Large intestine (tissue), 3 donors: ENCODE results near the gene GLYATL2. TPM values are rescaled to one million over a fixed set of nuclear protein-coding genes. Genes with fewer than 3 reads are reported as not detected.

Source experiments
- DNase-seq, 2 donors: peaks; one replicate each; pipeline versions ENCODE4 v3.0.0 to v3.0.0-alpha.2; 2013
- H3K27ac ChIP-seq: one replicate; pipeline ENCODE4 v1.5.1; 2013; ENCODE audit warnings: low read length
- H3K27me3 ChIP-seq: 2 replicates; pipeline ENCODE4 v1.6.1; 2013; ENCODE audit warnings: low read length; ENCODE audit not compliant: control insufficient read depth, insufficient read depth
- H3K36me3 ChIP-seq: 2 replicates; pipeline ENCODE4 v1.6.1; 2013; ENCODE audit warnings: low read length; ENCODE audit not compliant: control insufficient read depth, insufficient read depth
- H3K4me1 ChIP-seq: one replicate; pipeline ENCODE4 v1.6.1; 2013; ENCODE audit warnings: low read length; ENCODE audit not compliant: control insufficient read depth, insufficient read depth
- H3K4me3 ChIP-seq: one replicate; pipeline ENCODE4 v1.5.1; 2013; ENCODE audit warnings: low read length
- H3K9me3 ChIP-seq: one replicate; pipeline ENCODE4 v1.6.1; 2013; ENCODE audit warnings: mild to moderate bottlenecking, low read depth, low read length, moderate library complexity; ENCODE audit not compliant: control insufficient read depth
- WGBS: methylation state at CpG from one replicate; pipeline ENCODE4 v1.1.5; 2013; ENCODE audit warnings: low lambda C conversion rate; ENCODE audit not compliant: insufficient coverage; 5-methylcytosine and 5-hydroxymethylcytosine counted together
- polyA plus RNA-seq: library from polyadenylated mRNA; unstranded; fragments of 120-200 nt; gene quantifications from one replicate; pipeline ENCODE4 v1.2.1, GENCODE V29; 2013

GLYATL2 gene
- polyA plus RNA-seq, 1 donor = 0.25 TPM

- Histone ChIP-seq H3K27ac (no peak overlapping the region), H3K4me1 (no peaks in the 10 kb centered on the region), H3K27me3 (no peaks in the 10 kb centered on the region), H3K9me3 (no peaks in the 10 kb centered on the region), H3K4me3 (no peak overlapping the region), H3K36me3 (no peaks in the 10 kb centered on the region)
- no peak for DNase-seq
- WGBS = 100% methylated on average over 1 of the region's 4 CpGs
These were observed 42.4 kb downstream of the GLYATL2 start for GRCh38 chr11:58801974-58802545.

DNA sequence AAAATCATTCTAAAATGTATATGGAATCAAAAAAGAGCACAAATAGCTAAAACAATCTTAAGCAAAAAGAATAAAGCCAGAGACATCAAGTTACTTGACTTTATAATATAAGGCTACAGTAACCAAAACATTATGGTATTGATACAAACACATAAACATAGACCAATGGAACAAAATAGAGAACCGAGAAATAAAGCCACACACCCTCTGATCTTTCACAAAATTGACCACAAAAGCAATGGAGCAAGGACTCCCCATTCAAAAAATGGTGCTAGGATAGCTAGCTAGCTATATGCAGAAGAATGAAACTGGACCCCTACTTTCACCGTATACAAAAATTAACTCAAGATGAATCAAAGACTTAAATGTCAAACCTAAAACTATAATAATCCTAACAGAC is 43.2 kb downstream of the GLYATL2 start:
- 86% methylated on average over 1 of the region's 2 CpGs for WGBS
- Histone ChIP-seq H3K27ac (no peak overlapping the region), H3K36me3 (no peaks in the 10 kb centered on the region)

GRCh38 chr11:58796333-58796732 is 48.2 kb downstream of the GLYATL2 start:
- Histone ChIP-seq H3K27ac (no peak overlapping the region), H3K9me3 (no peaks in the 10 kb centered on the region), H3K4me3 (no peak overlapping the region), H3K36me3 (no peaks in the 10 kb centered on the region), H3K27me3 (no peaks in the 10 kb centered on the region), H3K4me1 (no peaks in the 10 kb centered on the region)
- DNase-seq = no peak
- WGBS = 37% methylated on average over 3 of the region's 6 CpGs

More for the DNA sequence above, 43.2 kb downstream of the GLYATL2 start:
- Histone ChIP-seq H3K27me3 (no peaks in the 10 kb centered on the region), H3K4me3 (no peak overlapping the region), H3K4me1 (no peaks in the 10 kb centered on the region), H3K9me3 (no peaks in the 10 kb centered on the region)
- no peak for DNase-seq

DNA sequence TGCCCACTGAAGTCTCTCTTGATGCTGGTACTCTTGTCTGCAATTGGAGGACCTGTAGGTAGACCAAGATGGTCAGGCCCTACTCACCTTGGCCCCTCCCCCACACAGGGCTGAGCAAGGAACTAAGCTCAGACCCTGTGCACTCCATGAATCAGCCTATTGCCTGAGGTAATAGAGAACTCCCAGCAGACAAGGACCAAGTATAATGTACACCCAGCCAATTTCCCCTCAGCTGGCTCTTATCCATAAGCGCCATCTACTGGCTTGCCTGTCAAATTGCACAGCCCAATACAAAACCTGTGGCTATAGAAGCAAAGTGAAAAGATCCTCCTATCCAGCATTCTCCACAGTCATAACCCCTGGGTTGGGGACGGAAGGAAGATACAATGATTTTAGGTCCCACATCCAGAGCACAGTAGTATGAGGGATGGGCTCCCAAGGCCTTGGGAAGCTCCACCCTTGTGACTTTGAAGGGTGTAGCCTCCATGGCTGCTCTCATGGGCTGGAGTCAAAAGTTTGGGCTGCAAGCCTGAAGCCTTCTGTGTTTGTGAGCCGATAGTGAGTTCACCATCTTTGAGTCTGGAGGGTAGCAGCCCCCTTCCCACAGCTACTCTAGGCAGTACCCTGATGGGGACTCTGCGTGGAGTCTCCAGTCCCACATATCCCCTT is 56.0 kb downstream of the GLYATL2 start:
- H3K9me3 ChIP-seq = no peaks in the 10 kb centered on the region
- WGBS = no CpG with 5 or more reads among the region's 4 CpGs
- peak; percentile 37 to 61 for DNase-seq
- no peak overlapping the region for H3K4me3 ChIP-seq
- H3K27me3 ChIP-seq = no peaks in the 10 kb centered on the region
- H3K4me1 ChIP-seq = peaks cover 21% of the 10 kb centered on the region
- H3K27ac ChIP-seq = no peak overlapping the region
- no peaks in the 10 kb centered on the region for H3K36me3 ChIP-seq

GRCh38 chr11:58787903-58788302 is 56.6 kb downstream of the GLYATL2 start:
- Histone ChIP-seq H3K27ac (no peak overlapping the region), H3K27me3 (no peaks in the 10 kb centered on the region), H3K9me3 (no peaks in the 10 kb centered on the region), H3K36me3 (no peaks in the 10 kb centered on the region), H3K4me3 (no peak overlapping the region), H3K4me1 (peaks cover 21% of the 10 kb centered on the region)
- no peak for DNase-seq

GRCh38 chr11:58786693-58787092 is 57.8 kb downstream of the GLYATL2 start:
- Histone ChIP-seq H3K4me1 (peaks cover 21% of the 10 kb centered on the region), H3K4me3 (no peak overlapping the region), H3K9me3 (no peaks in the 10 kb centered on the region), H3K27me3 (no peaks in the 10 kb centered on the region), H3K36me3 (no peaks in the 10 kb centered on the region), H3K27ac (no peak overlapping the region)
- no CpG with 5 or more reads among the region's 3 CpGs for WGBS
- no peak for DNase-seq

DNA sequence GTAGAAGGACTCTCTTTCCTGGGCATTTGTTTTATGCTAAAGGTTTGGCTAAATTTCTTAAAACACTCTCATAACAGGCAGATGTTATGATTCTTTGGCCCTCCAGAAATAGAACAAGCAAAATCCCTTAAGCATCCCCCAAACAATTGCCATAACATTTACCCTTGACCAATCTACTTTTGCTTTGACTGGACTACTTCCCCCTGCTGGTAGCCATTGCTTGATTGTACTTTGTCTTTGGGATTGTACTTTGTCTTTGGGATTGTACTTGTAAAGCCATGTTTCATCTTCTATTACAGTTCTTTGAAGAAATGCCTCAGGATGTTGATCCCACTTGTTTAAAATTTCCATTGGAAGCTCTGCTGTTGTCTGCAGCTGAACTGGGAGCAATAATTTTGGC is 59.5 kb downstream of the GLYATL2 start:
- no peaks in the 10 kb centered on the region for H3K27me3 ChIP-seq

More for the DNA sequence above, 59.5 kb downstream of the GLYATL2 start:
- H3K4me3 ChIP-seq = no peak overlapping the region
- H3K27ac ChIP-seq = no peak overlapping the region
- no peaks in the 10 kb centered on the region for H3K9me3 ChIP-seq
- H3K4me1 ChIP-seq = peaks cover 11% of the 10 kb centered on the region
- DNase-seq = peak in 1 of 2 donors; percentile 27
- no peaks in the 10 kb centered on the region for H3K36me3 ChIP-seq

Other genes with a start within 250 kb of the GLYATL2 start
- 1.4 TPM for gene CNTF, start 222.0 kb downstream of the GLYATL2 start, polyA plus RNA-seq
- gene GLYAT, start 112.8 kb downstream of the GLYATL2 start, polyA plus RNA-seq = 0.45 TPM
- 10.0 TPM for gene GLYATL1, start 94.8 kb upstream of the GLYATL2 start, polyA plus RNA-seq
- gene GLYATL1B, start 241.6 kb upstream of the GLYATL2 start, polyA plus RNA-seq = not detected